DND-41 (cell line): Measurements from ENCODE around the gene PCDH9.

Experiments
- ATAC-seq: fragments of 200-7000 bp; cut with Tn5 transposase; 3 replicates; pipeline ENCODE4 v1.9.1; 2021; ENCODE audit warnings: low read depth; ENCODE audit not compliant: insufficient read depth
- DNase-seq: peaks from one replicate; pipeline ENCODE4 v3.0.0-alpha.2; 2020
- H2AFZ ChIP-seq: 2 replicates; pipeline ENCODE4 v1.6.0; 2012; ENCODE audit warnings: low read depth, low read length
- H3K27ac ChIP-seq: 2 replicates; pipeline ENCODE4 v1.5.1; 2012; ENCODE audit warnings: low read length, inconsistent platforms
- H3K27me3 ChIP-seq: fragments of 200-600 bp; sonication (generic); 2 replicates; pipeline ENCODE4 v1.6.0; 2012; ENCODE audit warnings: low read length, mild to moderate bottlenecking, inconsistent platforms; ENCODE audit not compliant: insufficient read depth, poor library complexity
- H3K36me3 ChIP-seq: 2 replicates; pipeline ENCODE4 v1.5.1; 2012; ENCODE audit warnings: low read length, inconsistent platforms; ENCODE audit not compliant: insufficient read depth
- H3K4me1 ChIP-seq: 2 replicates; pipeline ENCODE4 v1.5.1; 2012; ENCODE audit warnings: mild to moderate bottlenecking, low read length; ENCODE audit not compliant: insufficient read depth
- H3K4me2 ChIP-seq: 2 replicates; pipeline ENCODE4 v1.6.0; 2012; ENCODE audit warnings: mild to moderate bottlenecking, moderate library complexity, low read length, inconsistent platforms; ENCODE audit not compliant: insufficient read depth
- H3K4me3 ChIP-seq, 2 experiments: fragments of 200-600 bp in 1 of 2; shearing (Covaris generic) in 1 of 2; 2 replicates each; pipeline ENCODE4 v1.5.1; 2012 to 2016; ENCODE audit warnings: inconsistent platforms in 2 of 2, low read length in 2 of 2, mild to moderate bottlenecking in 2 of 2, low read depth in 1 of 2, moderate library complexity in 1 of 2
- H3K79me2 ChIP-seq: 2 replicates; pipeline ENCODE4 v1.6.0; 2012; ENCODE audit warnings: low read length, inconsistent platforms; ENCODE audit not compliant: insufficient read depth
- H3K9ac ChIP-seq: 2 replicates; pipeline ENCODE4 v1.6.0; 2012; ENCODE audit warnings: low read depth, mild to moderate bottlenecking, inconsistent platforms, low read length, moderate library complexity
- H3K9me3 ChIP-seq: 2 replicates; pipeline ENCODE4 v1.5.1; 2012; ENCODE audit warnings: low read length, moderate library complexity, mild to moderate bottlenecking, inconsistent platforms; ENCODE audit not compliant: insufficient read depth, severe bottlenecking
- H4K20me1 ChIP-seq: 2 replicates; pipeline ENCODE4 v1.6.0; 2012; ENCODE audit warnings: low read length; ENCODE audit not compliant: insufficient read depth
- EZH2 ChIP-seq: IDR thresholded peaks from 3 replicates; pipeline ENCODE4 v1.6.1; 2012; ENCODE audit warnings: borderline replicate concordance, low read depth, mild to moderate bottlenecking, moderate library complexity, low read length, inconsistent platforms; ENCODE audit not compliant: severe bottlenecking
- TF ChIP-seq, protein P1 (sequence below): IDR thresholded peaks from 2 replicates; pipeline ENCODE4 v1.5.1; 2012; ENCODE audit warnings: borderline replicate concordance, low read length, moderate library complexity, mild to moderate bottlenecking; ENCODE audit not compliant: poor library complexity, severe bottlenecking; ENCODE audit errors: extremely low read depth

The PCDH9 gene

DNA sequence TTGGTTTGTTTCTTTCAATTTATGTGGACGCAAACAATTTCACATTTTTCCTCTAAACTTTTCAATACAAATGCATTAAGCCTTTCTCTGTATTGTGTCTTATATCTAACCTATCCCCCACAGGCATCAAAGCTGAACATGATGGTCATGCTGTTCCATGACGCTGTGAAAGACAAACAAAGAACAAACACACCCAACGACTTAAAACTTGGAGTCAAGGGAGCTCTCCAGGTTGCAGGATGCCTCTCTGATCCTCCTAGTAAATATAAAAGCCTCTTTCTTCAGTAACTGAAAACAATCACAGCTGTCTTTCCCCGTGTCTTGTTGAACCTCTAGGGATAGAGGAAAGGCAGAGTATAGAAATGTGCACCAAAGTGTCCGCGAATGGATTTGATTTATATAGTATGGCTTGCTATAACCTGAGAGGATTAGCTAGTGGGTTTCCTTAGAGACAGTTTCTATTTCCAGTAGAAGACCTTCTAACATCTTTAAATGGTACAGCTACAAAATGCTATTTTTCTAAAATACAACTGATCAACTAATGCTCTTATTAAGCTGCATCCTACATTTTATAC, 43.1 kb downstream of the PCDH9 start:
- no peaks in the 10 kb centered on the region for H4K20me1 ChIP-seq
- H3K27me3 ChIP-seq: no peaks in the 10 kb centered on the region
- H2AFZ ChIP-seq: no peak overlapping the region
- no peaks in the 10 kb centered on the region for H3K79me2 ChIP-seq
- H3K27ac ChIP-seq: no peak overlapping the region
- H3K4me3 ChIP-seq: no peak overlapping the region
- TF ChIP-seq, protein P1, sequence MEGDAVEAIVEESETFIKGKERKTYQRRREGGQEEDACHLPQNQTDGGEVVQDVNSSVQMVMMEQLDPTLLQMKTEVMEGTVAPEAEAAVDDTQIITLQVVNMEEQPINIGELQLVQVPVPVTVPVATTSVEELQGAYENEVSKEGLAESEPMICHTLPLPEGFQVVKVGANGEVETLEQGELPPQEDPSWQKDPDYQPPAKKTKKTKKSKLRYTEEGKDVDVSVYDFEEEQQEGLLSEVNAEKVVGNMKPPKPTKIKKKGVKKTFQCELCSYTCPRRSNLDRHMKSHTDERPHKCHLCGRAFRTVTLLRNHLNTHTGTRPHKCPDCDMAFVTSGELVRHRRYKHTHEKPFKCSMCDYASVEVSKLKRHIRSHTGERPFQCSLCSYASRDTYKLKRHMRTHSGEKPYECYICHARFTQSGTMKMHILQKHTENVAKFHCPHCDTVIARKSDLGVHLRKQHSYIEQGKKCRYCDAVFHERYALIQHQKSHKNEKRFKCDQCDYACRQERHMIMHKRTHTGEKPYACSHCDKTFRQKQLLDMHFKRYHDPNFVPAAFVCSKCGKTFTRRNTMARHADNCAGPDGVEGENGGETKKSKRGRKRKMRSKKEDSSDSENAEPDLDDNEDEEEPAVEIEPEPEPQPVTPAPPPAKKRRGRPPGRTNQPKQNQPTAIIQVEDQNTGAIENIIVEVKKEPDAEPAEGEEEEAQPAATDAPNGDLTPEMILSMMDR: no peak
- TF ChIP-seq EZH2: no peak
- peaks cover 10% of the 10 kb centered on the region for H3K4me1 ChIP-seq
- no peak overlapping the region for H3K4me2 ChIP-seq
- no peak overlapping the region for H3K9ac ChIP-seq
- DNase-seq: no peak
- no peaks in the 10 kb centered on the region for H3K9me3 ChIP-seq
- no peaks in the 10 kb centered on the region for H3K36me3 ChIP-seq
- ATAC-seq: no peak

DNA sequence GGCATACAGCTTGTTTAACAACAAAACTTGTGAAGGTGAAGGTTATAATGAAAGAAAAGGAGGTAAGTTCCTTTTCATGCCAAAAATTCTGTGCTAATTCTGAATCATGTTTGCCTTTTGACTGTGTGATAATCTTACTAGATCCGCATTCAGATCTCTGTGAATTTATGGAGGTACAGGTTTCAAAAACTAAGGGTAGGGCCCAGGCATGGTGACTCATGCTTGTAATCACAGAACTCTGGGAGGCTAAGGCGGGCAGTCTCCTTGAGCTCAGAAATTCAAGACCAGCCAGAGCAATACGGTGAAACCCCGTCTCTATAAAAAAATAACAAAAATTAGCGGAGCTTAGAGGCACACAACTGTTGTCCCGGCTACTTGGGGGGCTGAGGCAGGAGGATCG, 45.9 kb downstream of the PCDH9 start:
- Histone ChIP-seq H2AFZ (no peak overlapping the region), H3K27ac (no peak overlapping the region), H3K79me2 (no peaks in the 10 kb centered on the region), H3K36me3 (no peaks in the 10 kb centered on the region), H3K4me2 (no peak overlapping the region), H3K4me1 (peaks cover 10% of the 10 kb centered on the region), H4K20me1 (no peaks in the 10 kb centered on the region), H3K9ac (no peak overlapping the region), H3K4me3 (no peak overlapping the region), H3K9me3 (no peaks in the 10 kb centered on the region), H3K27me3 (no peaks in the 10 kb centered on the region)
- DNase-seq: no peak
- no peak for ATAC-seq
- no peak for TF ChIP-seq EZH2
- TF ChIP-seq, protein P1: no peak

DNA sequence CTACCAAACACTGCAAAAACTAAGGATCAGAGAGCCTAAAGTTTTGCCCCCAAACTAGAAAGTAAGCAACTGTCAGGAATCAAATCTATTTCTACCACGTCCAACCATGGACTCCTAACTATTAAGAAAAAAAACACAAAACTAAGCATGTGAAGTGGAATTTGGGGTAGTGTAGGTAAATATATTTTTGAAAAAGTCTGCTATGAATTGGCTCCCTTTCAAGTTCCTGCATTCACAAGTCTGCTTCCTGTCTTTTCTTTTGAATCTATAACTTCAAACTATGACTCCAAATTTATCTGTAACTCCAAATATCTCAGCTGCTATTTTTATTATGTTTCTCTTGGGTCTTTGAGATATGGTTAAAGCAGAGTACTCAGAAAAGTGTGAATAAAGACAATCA, 47.0 kb downstream of the PCDH9 start:
- no peak for DNase-seq
- peak overlapping the region; percentile 67 for H2AFZ ChIP-seq
- TF ChIP-seq, protein P1: no peak
- no peak for TF ChIP-seq EZH2
- H3K9ac ChIP-seq: no peak overlapping the region
- H3K4me2 ChIP-seq: no peak overlapping the region
- no peak overlapping the region for H3K4me3 ChIP-seq
- H3K79me2 ChIP-seq: no peaks in the 10 kb centered on the region
- H3K4me1 ChIP-seq: peaks cover 10% of the 10 kb centered on the region
- no peaks in the 10 kb centered on the region for H3K9me3 ChIP-seq
- ATAC-seq: peak; percentile 48; the same call in 1 of the 3 replicates
- H3K27ac ChIP-seq: no peak overlapping the region
- no peaks in the 10 kb centered on the region for H3K27me3 ChIP-seq
- H4K20me1 ChIP-seq: no peaks in the 10 kb centered on the region
- no peaks in the 10 kb centered on the region for H3K36me3 ChIP-seq
